ENCODE measurements around the gene IGFBP6.

The IGFBP6 gene

DNA sequence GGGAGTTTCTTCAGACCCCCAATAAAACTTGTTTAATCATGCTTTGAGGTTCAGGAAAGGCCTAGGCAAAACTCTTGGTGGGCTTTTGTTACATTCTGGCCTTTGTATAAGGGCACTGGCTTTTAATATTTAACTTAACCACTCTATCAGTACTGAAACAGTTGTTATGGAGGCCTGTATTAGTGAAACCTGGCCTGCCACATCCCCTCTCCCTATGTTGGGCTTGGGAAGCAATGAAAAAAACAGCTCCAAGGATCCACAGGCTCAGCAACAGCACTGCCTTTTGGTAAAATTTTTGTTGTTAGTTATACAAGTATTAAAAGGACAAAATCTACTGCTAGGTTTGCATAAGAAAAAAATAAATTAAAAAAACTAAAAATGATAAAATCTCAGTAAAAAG lies 16.5 kb downstream of the IGFBP6 start:
- no peak for DNase-seq (ENCODE audit: low read depth)
- TF ChIP-seq, protein P1, sequence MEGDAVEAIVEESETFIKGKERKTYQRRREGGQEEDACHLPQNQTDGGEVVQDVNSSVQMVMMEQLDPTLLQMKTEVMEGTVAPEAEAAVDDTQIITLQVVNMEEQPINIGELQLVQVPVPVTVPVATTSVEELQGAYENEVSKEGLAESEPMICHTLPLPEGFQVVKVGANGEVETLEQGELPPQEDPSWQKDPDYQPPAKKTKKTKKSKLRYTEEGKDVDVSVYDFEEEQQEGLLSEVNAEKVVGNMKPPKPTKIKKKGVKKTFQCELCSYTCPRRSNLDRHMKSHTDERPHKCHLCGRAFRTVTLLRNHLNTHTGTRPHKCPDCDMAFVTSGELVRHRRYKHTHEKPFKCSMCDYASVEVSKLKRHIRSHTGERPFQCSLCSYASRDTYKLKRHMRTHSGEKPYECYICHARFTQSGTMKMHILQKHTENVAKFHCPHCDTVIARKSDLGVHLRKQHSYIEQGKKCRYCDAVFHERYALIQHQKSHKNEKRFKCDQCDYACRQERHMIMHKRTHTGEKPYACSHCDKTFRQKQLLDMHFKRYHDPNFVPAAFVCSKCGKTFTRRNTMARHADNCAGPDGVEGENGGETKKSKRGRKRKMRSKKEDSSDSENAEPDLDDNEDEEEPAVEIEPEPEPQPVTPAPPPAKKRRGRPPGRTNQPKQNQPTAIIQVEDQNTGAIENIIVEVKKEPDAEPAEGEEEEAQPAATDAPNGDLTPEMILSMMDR (IDR thresholded peaks at IDR 0.05; ENCODE audit: control insufficient read depth, extremely low read depth, insufficient read depth), result no peak
- no peak overlapping the region for H3K4me3 ChIP-seq (ENCODE audit: low read depth, low read length)

DNA sequence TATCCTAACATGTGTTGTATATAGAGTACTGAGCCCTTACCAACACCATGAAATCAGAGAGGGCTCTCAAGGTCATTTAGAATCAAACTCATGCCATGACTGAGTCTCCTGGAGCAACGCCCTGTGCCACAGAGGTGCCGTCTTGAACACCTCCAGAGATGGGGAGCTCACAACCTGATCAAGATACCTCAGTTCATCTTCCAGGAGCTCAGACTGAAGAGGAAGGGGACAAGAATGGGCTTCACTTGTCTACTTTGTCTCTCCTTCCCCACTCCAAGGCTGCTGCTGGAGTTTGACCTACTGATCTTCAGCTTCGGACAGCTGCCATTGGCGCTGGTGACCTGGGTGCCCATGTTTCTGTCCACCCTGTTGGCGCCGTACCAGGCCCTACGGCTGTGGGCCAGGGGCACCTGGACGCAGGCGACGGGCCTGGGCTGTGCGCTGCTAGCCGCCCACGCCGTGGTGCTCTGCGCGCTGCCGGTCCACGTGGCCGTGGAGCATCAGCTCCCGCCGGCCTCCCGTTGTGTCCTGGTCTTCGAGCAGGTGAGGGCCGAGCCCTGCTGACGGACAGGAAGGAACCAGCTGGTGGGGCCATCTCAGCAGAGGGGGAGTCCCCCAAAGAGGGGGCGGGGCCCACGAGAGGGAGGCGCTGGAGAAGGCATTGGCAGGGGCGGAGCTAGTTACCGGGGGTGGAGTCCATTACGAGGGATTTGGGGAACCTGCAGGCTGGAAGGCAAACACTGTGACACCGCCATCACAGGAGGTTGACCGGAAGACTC lies 17.8 kb downstream of the IGFBP6 start:
- no peak for DNase-seq (ENCODE audit: low read depth)
- TF ChIP-seq, protein P1 (IDR thresholded peaks at IDR 0.05; ENCODE audit: control insufficient read depth, extremely low read depth, insufficient read depth), result no peak
- no peak overlapping the region for H3K4me3 ChIP-seq (ENCODE audit: low read depth, low read length)

DNA sequence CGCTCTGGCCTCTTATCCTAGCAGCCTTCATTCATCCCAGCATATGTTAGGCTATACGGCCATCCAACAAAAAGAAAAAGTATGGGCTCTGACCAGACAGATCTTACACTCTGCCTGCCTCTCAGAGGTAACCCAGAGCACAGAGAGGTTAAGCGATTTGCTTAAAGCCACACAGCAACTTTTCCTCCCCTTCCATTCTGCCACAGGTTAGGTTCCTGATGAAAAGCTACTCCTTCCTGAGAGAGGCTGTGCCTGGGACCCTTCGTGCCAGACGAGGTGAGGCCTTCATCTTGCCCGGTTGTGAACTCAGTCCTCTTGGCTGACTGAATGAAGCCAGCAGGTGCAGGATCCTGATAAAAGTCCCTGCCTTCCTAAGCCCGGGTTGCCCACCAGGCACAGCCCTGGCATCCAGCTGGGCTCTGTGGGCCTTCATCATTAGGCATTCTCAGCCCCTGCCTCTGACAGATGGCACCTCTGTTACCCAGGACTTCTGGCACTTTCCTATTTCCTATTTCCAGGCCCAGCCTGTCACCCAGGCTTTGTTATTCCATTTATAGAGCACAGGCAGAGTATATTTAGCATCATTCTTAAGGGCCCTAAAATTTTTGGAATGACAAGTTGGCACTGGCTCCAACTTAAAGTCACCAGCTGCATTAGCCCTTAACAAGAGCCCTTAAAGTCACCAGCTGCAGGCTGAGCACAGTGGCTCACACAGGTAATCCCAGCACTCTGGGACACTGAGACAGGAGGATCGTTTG lies 18.6 kb downstream of the IGFBP6 start:
- H3K4me3 ChIP-seq (ENCODE audit: low read depth, low read length), result no peak overlapping the region
- TF ChIP-seq, protein P1 (IDR thresholded peaks at IDR 0.05; ENCODE audit: control insufficient read depth, extremely low read depth, insufficient read depth), result no peak
- no peak for DNase-seq (ENCODE audit: low read depth)

DNA sequence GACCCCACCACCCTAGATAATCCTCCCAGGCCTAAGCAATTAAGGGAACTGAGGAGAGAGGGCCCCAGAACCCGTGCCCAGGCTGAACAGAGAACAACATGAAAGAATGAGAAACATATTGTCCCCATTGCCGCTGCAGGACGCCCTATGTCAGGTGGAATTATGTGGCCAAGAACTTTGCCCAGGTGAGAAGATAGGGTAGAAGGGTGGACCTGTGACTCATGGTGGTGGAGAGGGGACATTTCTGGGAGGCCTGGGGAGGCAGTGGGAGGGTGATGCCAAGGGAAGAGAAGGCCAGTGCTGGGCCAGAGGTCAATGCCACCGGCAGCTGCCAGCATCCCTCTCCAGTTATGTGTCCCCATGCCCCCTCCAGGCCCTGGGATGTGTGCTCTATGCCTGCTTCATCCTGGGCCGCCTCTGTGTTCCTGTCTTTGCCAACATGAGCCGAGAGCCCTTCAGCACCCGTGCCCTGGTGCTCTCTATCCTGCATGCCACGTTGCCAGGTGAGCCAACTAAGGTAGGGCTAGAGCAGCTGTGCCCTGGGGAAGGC lies 21.4 kb downstream of the IGFBP6 start:
- no peak for DNase-seq (ENCODE audit: low read depth)
- TF ChIP-seq, protein P1 (IDR thresholded peaks at IDR 0.05; ENCODE audit: control insufficient read depth, extremely low read depth, insufficient read depth), result no peak
- H3K4me3 ChIP-seq (ENCODE audit: low read depth, low read length), result no peak overlapping the region

DNA sequence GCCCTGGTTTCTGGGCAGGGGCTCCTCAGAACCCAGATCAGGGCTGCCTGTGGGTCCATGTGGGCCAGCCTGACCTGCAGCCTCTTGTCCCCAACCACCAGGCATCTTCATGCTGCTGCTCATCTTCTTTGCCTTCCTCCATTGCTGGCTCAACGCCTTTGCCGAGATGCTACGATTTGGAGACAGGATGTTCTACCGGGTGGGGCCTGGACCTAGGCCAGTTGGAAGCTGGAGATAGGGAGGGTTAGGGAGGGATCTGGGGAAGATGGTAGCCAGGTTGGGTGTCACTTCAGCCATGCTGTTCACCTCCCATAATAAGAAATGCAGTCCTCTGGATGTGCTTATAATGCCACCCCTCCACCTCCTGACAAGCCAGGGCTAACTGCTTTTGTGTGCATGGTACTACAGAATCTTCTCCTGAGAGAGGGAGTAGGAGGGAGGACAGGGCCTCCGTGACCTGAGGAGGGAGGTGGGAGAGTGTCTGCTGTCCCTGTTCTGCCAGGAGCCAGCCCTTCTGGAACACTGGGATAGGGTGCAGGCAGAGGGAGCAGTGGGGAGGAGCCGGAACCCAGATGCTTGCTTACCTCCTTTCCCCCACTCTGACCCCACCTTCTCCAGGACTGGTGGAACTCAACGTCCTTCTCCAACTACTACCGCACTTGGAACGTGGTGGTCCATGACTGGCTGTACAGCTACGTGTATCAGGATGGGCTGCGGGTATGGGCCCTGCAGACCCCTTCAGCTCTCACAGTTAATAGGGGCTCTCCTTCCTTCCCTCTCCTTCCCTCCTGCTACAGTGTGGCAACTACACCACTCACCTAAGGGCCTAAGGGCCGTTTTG lies 23.4 kb downstream of the IGFBP6 start:
- no peak for DNase-seq (ENCODE audit: low read depth)
- TF ChIP-seq, protein P1 (IDR thresholded peaks at IDR 0.05; ENCODE audit: control insufficient read depth, extremely low read depth, insufficient read depth), result no peak
- H3K4me3 ChIP-seq (ENCODE audit: low read depth, low read length), result no peak overlapping the region

DNA sequence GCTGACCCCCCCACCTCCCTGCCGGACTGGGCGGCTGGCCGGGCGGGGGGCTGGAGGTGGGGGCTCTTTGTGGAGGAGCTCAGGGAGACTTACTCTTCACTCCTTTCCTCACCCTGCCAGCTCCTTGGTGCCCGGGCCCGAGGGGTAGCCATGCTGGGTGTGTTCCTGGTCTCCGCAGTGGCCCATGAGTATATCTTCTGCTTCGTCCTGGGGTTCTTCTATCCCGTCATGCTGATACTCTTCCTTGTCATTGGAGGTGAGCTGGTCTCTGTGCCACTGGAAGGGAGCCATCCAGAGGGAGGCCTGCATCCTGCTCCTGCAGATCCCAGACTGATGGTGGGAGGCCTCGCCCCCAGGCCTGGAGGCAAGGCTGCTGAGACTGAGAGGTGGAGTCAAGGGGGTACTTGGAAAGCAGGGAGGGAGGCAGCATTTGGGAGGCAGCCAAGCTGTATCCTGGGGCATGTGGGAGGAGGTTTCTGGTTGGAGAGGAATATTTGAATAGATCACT lies 25.5 kb downstream of the IGFBP6 start:
- DNase-seq (ENCODE audit: low read depth), result no peak
- H3K4me3 ChIP-seq (ENCODE audit: low read depth, low read length), result no peak overlapping the region
- TF ChIP-seq, protein P1 (IDR thresholded peaks at IDR 0.05; ENCODE audit: control insufficient read depth, extremely low read depth, insufficient read depth), result no peak
